PC-3 (cell line): ENCODE data around the gene PITX3. TPM values are rescaled to one million over a fixed set of nuclear protein-coding genes. Genes with fewer than 3 reads are reported as not detected.
A peak's percentile ranks its signal among the peaks of the same experiment; 100 is the strongest.

Experiments used
- ATAC-seq: fragments of 200-7000 bp; cut with Tn5 transposase; 2 replicates; pipeline ENCODE4 v1.9.1; 2020; ENCODE audit warnings: mild to moderate bottlenecking, moderate library complexity
- BruUV-seq: library from RNA; stranded (reverse); fragments of 400-500 nt; replicated peaks from 2 replicates; lab custom pipeline; 2021; lab: Mats Ljungman, UMichigan
- CTCF ChIA-PET: fragments of 300-600 bp; sonication (Branson Sonifier 250); formaldehyde crosslinking; loops from one replicate; lab custom pipeline; 2022; ENCODE audit warnings: antibody characterized with exemption; lab: Charles Lee
- POLR2A ChIA-PET: fragments of 300-600 bp; sonication (Branson Sonifier 250); formaldehyde crosslinking; loops from one replicate; lab custom pipeline; 2022; ENCODE audit warnings: antibody characterized with exemption; ENCODE audit not compliant: unreplicated experiment; lab: Charles Lee
- DNase-seq: peaks from one replicate; pipeline ENCODE4 v3.0.0-alpha.2; 2015
- H2AFZ ChIP-seq: fragments of 300-600 bp; sonication (generic); 2 replicates; pipeline ENCODE4 v1.6.0; 2016; ENCODE audit warnings: antibody characterized with exemption, low read length
- H3F3A ChIP-seq: fragments of 300-600 bp; sonication (generic); one replicate; pipeline ENCODE4 v1.6.0; 2017; ENCODE audit warnings: antibody characterized with exemption, low read length, control low read depth, mild to moderate bottlenecking; ENCODE audit not compliant: unreplicated experiment
- H3K27ac ChIP-seq: fragments of 300-600 bp; sonication (generic); 2 replicates; pipeline ENCODE4 v1.5.1; 2016; ENCODE audit warnings: mild to moderate bottlenecking, low read length
- H3K27me3 ChIP-seq: fragments of 300-600 bp; sonication (generic); 2 replicates; pipeline ENCODE4 v1.6.1; 2016; ENCODE audit warnings: low read length, mixed read lengths
- H3K36me3 ChIP-seq: fragments of 300-600 bp; sonication (generic); 2 replicates; pipeline ENCODE4 v1.6.1; 2016; ENCODE audit warnings: low read depth, mixed run types, low read length, mixed read lengths
- H3K4me1 ChIP-seq: fragments of 300-600 bp; sonication (generic); 2 replicates; pipeline ENCODE4 v1.5.1; 2016; ENCODE audit warnings: low read length; ENCODE audit not compliant: insufficient read depth
- H3K4me2 ChIP-seq: fragments of 300-600 bp; sonication (generic); 2 replicates; pipeline ENCODE4 v1.6.0; 2016; ENCODE audit warnings: low read length
- H3K4me3 ChIP-seq: fragments of 300-600 bp; sonication (generic); 2 replicates; pipeline ENCODE4 v1.5.1; 2016; ENCODE audit warnings: mild to moderate bottlenecking, low read length, mixed read lengths
- H3K79me2 ChIP-seq: fragments of 300-600 bp; sonication (generic); 2 replicates; pipeline ENCODE4 v1.6.1; 2017; ENCODE audit warnings: low read length, mixed read lengths
- H3K9ac ChIP-seq: fragments of 300-600 bp; sonication (generic); 2 replicates; pipeline ENCODE4 v1.6.0; 2016; ENCODE audit warnings: mild to moderate bottlenecking, low read length
- H3K9me2 ChIP-seq: fragments of 300-600 bp; sonication (generic); replicated peaks from 2 replicates; pipeline ENCODE4 v1.6.1; 2016; ENCODE audit warnings: mixed run types, low read length, mixed read lengths
- H3K9me3 ChIP-seq: fragments of 300-600 bp; sonication (generic); 2 replicates; pipeline ENCODE4 v1.6.1; 2016; ENCODE audit warnings: low read length, mixed read lengths
- H4K20me1 ChIP-seq: fragments of 300-600 bp; sonication (generic); 2 replicates; pipeline ENCODE4 v1.6.1; 2016; ENCODE audit warnings: low read length, mixed read lengths
- CTCF ChIP-seq: fragments of 300-600 bp; sonication (generic); conservative IDR thresholded peaks from 2 replicates; pipeline ENCODE4 v1.5.1; 2017; ENCODE audit warnings: antibody characterized with exemption, low read depth, mild to moderate bottlenecking, low read length
- EZH2 ChIP-seq: fragments of 300-600 bp; sonication (generic); IDR thresholded peaks from one replicate; pipeline ENCODE4 v1.6.1; 2017; ENCODE audit warnings: antibody characterized with exemption, mild to moderate bottlenecking, low read length; ENCODE audit not compliant: unreplicated experiment
- EZH2phosphoT487 ChIP-seq: fragments of 300-600 bp; sonication (generic); IDR thresholded peaks from 2 replicates; pipeline ENCODE4 v1.6.1; 2018; ENCODE audit warnings: mild to moderate bottlenecking, antibody characterized with exemption, low read length, borderline replicate concordance
- intact Hi-C: fragments of 100-400 bp; cut with micrococcal nuclease; formaldehyde crosslinking; loops from 2 replicates; pipeline ENCODE4 v1.9.0; 2023
- total RNA-seq: library from RNA; depleted of rRNA; stranded (reverse); fragments of >200 nt; gene quantifications from 2 replicates; pipeline ENCODE4 v1.2.3, GENCODE V29; 2014

PITX3 gene
- total RNA-seq, 1 experiment from 2014 or later = not detected

GRCh38 chr10:102247734-102248133, 6.4 kb upstream of the PITX3 start:
- no TSS peak for BruUV-seq
- Histone ChIP-seq H3F3A (no peaks in the 10 kb centered on the region), H4K20me1 (peaks cover 16% of the 10 kb centered on the region)

GRCh38 chr10:102246261-102246660, 4.9 kb upstream of the PITX3 start:
- CTCF ChIA-PET = no interaction called here
- Histone ChIP-seq H3K79me2 (peaks cover 58% of the 10 kb centered on the region), H4K20me1 (peaks cover 16% of the 10 kb centered on the region), H3K27ac (no peak overlapping the region), H3F3A (no peaks in the 10 kb centered on the region), H3K4me2 (peak overlapping the region; percentile 85), H3K9ac (peak overlapping the region; percentile 84), H3K27me3 (no peaks in the 10 kb centered on the region), H2AFZ (no peak overlapping the region), H3K36me3 (no peaks in the 10 kb centered on the region), H3K4me1 (peaks cover 33% of the 10 kb centered on the region), H3K9me2 (no peaks in the 10 kb centered on the region), H3K9me3 (no peaks in the 10 kb centered on the region), H3K4me3 (peak overlapping the region; percentile 90)
- BruUV-seq = TSS peak; percentile 56
- TF ChIP-seq EZH2 (no peak), EZH2phosphoT487 (no peak), CTCF (no peak)
- POLR2A ChIA-PET = no interaction called here
- ATAC-seq (no peak), DNase-seq (no peak)
- intact Hi-C loops = loop anchor here (5.0 kb wide), 1 partner anchor 96 kb away; no protein-coding TSS in a partner anchor

More at GRCh38 chr10:102247734-102248133, 6.4 kb upstream of the PITX3 start:
- peak overlapping the region; percentile 90; the same call in 1 of the 2 replicates for H3K4me3 ChIP-seq
- peak overlapping the region; percentile 85 for H3K4me2 ChIP-seq
- CTCF ChIA-PET = no interaction called here
- H3K9me3 ChIP-seq = no peaks in the 10 kb centered on the region
- intact Hi-C loops = loop anchor here (5.0 kb wide), 1 partner anchor 95 kb away; no protein-coding TSS in a partner anchor
- ATAC-seq (no peak), DNase-seq (no peak)
- POLR2A ChIA-PET = no interaction called here
- TF ChIP-seq EZH2 (no peak), EZH2phosphoT487 (no peak), CTCF (no peak)
- no peak overlapping the region for H3K9ac ChIP-seq
- no peaks in the 10 kb centered on the region for H3K27me3 ChIP-seq
- H3K36me3 ChIP-seq = no peaks in the 10 kb centered on the region
- peaks cover 71% of the 10 kb centered on the region for H3K79me2 ChIP-seq
- H2AFZ ChIP-seq = no peak overlapping the region
- peaks cover 33% of the 10 kb centered on the region for H3K4me1 ChIP-seq
- H3K27ac ChIP-seq = no peak overlapping the region
- no peaks in the 10 kb centered on the region for H3K9me2 ChIP-seq

- Histone ChIP-seq H3K4me2 (peak overlapping the region; percentile 85), H3K4me1 (peaks cover 33% of the 10 kb centered on the region), H3K4me3 (peak overlapping the region; percentile 90), H3K36me3 (no peaks in the 10 kb centered on the region), H3K9me2 (no peaks in the 10 kb centered on the region), H3K27ac (peak overlapping the region; percentile 52), H3K9me3 (no peaks in the 10 kb centered on the region), H3K27me3 (no peaks in the 10 kb centered on the region), H3K79me2 (peaks cover 55% of the 10 kb centered on the region), H4K20me1 (peaks cover 16% of the 10 kb centered on the region), H3F3A (no peaks in the 10 kb centered on the region), H3K9ac (peak overlapping the region; percentile 84), H2AFZ (peak overlapping the region; percentile 66; the same call in 1 of the 2 replicates)
- ChIA-PET POLR2A (interaction anchor here (1.0 kb wide), 1 partner anchor 10 kb away, joined by 4 read pairs; no protein-coding TSS in a partner anchor), CTCF (interaction anchor here (0.7 kb wide), 1 partner anchor 16 kb away, joined by 3 read pairs; no protein-coding TSS in a partner anchor)
- TF ChIP-seq EZH2 = no peak
- no peak for TF ChIP-seq CTCF
- TF ChIP-seq EZH2phosphoT487 = no peak
- DNase-seq (no peak), ATAC-seq (no peak)
- BruUV-seq = no TSS peak
- intact Hi-C loops = loop anchor here (5.0 kb wide), 1 partner anchor 96 kb away; no protein-coding TSS in a partner anchor
Measured at GRCh38 chr10:102245932-102246251, 4.6 kb upstream of the PITX3 start.
